GM21576 (cell line): ENCODE results near the gene HELZ.
"Not testable (repeated sequence)": the region's sequence is repeated elsewhere in the genome, so short reads cannot be mapped to it uniquely, and the experiment has no call there.

Source experiments
- ATAC-seq: cut with Tn5 transposase; IDR thresholded peaks from one replicate; pipeline ENCODE4 v1.9.1; 2021; ENCODE audit warnings: mild to moderate bottlenecking, moderate library complexity; ENCODE audit not compliant: unreplicated experiment

HELZ gene

GRCh38 chr17:67054011-67054591, 190.9 kb downstream of the HELZ start:
- no peak for ATAC-seq

- ATAC-seq, result no peak
Observed at GRCh38 chr17:67053438-67054000, 191.5 kb downstream of the HELZ start.

- no peak for ATAC-seq
Observed at GRCh38 chr17:67052720-67053437, 192.1 kb downstream of the HELZ start.

- ATAC-seq, result no peak
Observed at GRCh38 chr17:67051837-67052236, 193.2 kb downstream of the HELZ start.

- no peak for ATAC-seq
Observed at GRCh38 chr17:67051155-67051538, 193.8 kb downstream of the HELZ start.

- ATAC-seq, result no peak
Observed at GRCh38 chr17:67050471-67051154, 194.4 kb downstream of the HELZ start.

GRCh38 chr17:67050066-67050465, 194.9 kb downstream of the HELZ start:
- no peak for ATAC-seq

- no peak for ATAC-seq
Observed at GRCh38 chr17:67049025-67049739, 195.8 kb downstream of the HELZ start.

- ATAC-seq, result no peak
Observed at GRCh38 chr17:67047382-67047781, 197.6 kb downstream of the HELZ start.

- no peak for ATAC-seq
Observed at GRCh38 chr17:67046398-67046797, 198.6 kb downstream of the HELZ start.

GRCh38 chr17:67044940-67045339, 200.1 kb downstream of the HELZ start:
- ATAC-seq, result no peak

GRCh38 chr17:67044016-67044772, 200.8 kb downstream of the HELZ start, which contains the start of gene CACNG1:
Gene CACNG1, plus strand, starts transcription at chr17:67044554. Its CDS starts 107 bp downstream, at chr17:67044661.
- ATAC-seq, result no peak

GRCh38 chr17:67043283-67043682, 201.7 kb downstream of the HELZ start:
- no peak for ATAC-seq

- no peak for ATAC-seq
Observed at GRCh38 chr17:67041941-67042899, 202.8 kb downstream of the HELZ start.

- no peak for ATAC-seq
Observed at GRCh38 chr17:67041531-67041930, 203.5 kb downstream of the HELZ start.

- ATAC-seq, result not testable (repeated sequence)
Observed at GRCh38 chr17:67041119-67041518, 203.9 kb downstream of the HELZ start.

GRCh38 chr17:67040652-67041051, 204.3 kb downstream of the HELZ start:
- no peak for ATAC-seq

GRCh38 chr17:67038861-67039365, 206.1 kb downstream of the HELZ start:
- ATAC-seq, result no peak
